HepG2 (cell line): ENCODE results near the gene CPNE2. TPM values are rescaled to one million over a fixed set of nuclear protein-coding genes. Genes with fewer than 3 reads are reported as not detected.
A peak's percentile ranks its signal among the peaks of the same experiment; 100 is the strongest.

Experiments
- ATAC-seq: fragments of 200-7000 bp; cut with Tn5 transposase; 3 replicates; pipeline ENCODE4 v1.9.1; 2020; ENCODE audit warnings: mild to moderate bottlenecking, moderate library complexity
- BruUV-seq: library from RNA; stranded (reverse); fragments of 400-500 nt; replicated peaks from 2 replicates; lab custom pipeline; 2021; lab: Mats Ljungman, UMichigan
- CTCF ChIA-PET: fragments of 300-600 bp; formaldehyde crosslinking; extraction: SDS; loops from one replicate; lab custom pipeline; 2021; ENCODE audit warnings: low total read pairs, inconsistent platforms, low intra/inter-chr PET ratio; lab: Yijun Ruan, JAX
- POLR2A ChIA-PET: fragments of 350-600 bp; sonication (Branson Sonifier 250); formaldehyde crosslinking; loops from one replicate; lab custom pipeline; 2020; ENCODE audit warnings: antibody characterized with exemption, inconsistent platforms; lab: Yijun Ruan, JAX
- DNase-seq: peaks from one replicate; pipeline ENCODE4 v3.0.0-alpha.2; 2015; ENCODE audit warnings: low spot score
- FAIRE-seq: peaks from 3 replicates; lab custom pipeline; 2011; peaks lifted over from hg19 to GRCh38; lab: Jason Lieb, UNC
- H2AFZ ChIP-seq: one replicate; pipeline ENCODE4 v1.6.1; 2011; ENCODE audit warnings: low read length, inconsistent platforms
- H3K27ac ChIP-seq: fragments of 300-600 bp; 3 replicates; pipeline ENCODE4 v1.8.0; 2011; ENCODE audit warnings: mixed run types, mild to moderate bottlenecking, mixed read lengths, low read length, inconsistent platforms; ENCODE audit not compliant: insufficient read depth; ENCODE audit errors: extremely low read length
- H3K27me3 ChIP-seq, 2 experiments: fragments of 200-600 bp in 1 of 2; 2 replicates in 1 of 2; 3 replicates in 1 of 2; pipeline versions ENCODE4 v1.6.0 to v1.8.0; 2011; ENCODE audit warnings: low read length in 2 of 2, mild to moderate bottlenecking in 2 of 2, moderate library complexity in 2 of 2, inconsistent platforms in 1 of 2; ENCODE audit not compliant: insufficient read depth in 2 of 2, control insufficient read depth in 1 of 2
- H3K36me3 ChIP-seq, 2 experiments: fragments of 200-600 bp in 1 of 2; replicated peaks in 1 of 2; 2 replicates in 1 of 2; 3 replicates in 1 of 2; pipeline versions ENCODE4 v1.5.1 to v1.8.0; 2011; ENCODE audit warnings: low read length in 2 of 2, inconsistent platforms in 1 of 2; ENCODE audit not compliant: insufficient read depth in 2 of 2, control insufficient read depth in 1 of 2
- H3K4me1 ChIP-seq: 2 replicates; pipeline ENCODE4 v1.5.1; 2012; ENCODE audit warnings: low read length, inconsistent platforms; ENCODE audit not compliant: insufficient read depth
- H3K4me2 ChIP-seq: 2 replicates; pipeline ENCODE4 v1.6.0; 2011; ENCODE audit warnings: low read depth, low read length, inconsistent platforms
- H3K4me3 ChIP-seq, 3 experiments: fragments of 200-600 bp in 1 of 3; sonication (generic), shearing (Covaris generic) in 1 of 3; replicated peaks in 1 of 3; 2 replicates each; pipeline ENCODE4 v1.5.1; 2011 to 2016; ENCODE audit warnings: low read length in 3 of 3, inconsistent platforms in 2 of 3, low read depth in 2 of 3, mild to moderate bottlenecking in 2 of 3, control low read depth in 1 of 3, mixed read lengths in 1 of 3; ENCODE audit not compliant: insufficient read depth in 1 of 3
- H3K79me2 ChIP-seq: one replicate; pipeline ENCODE4 v1.6.1; 2011; ENCODE audit warnings: low read length, inconsistent platforms; ENCODE audit not compliant: insufficient read depth
- H3K9ac ChIP-seq: 2 replicates; pipeline ENCODE4 v1.6.0; 2011; ENCODE audit warnings: mild to moderate bottlenecking, low read depth, low read length, inconsistent platforms; ENCODE audit not compliant: insufficient read depth
- H3K9me3 ChIP-seq: 2 replicates; pipeline ENCODE4 v1.5.1; 2012; ENCODE audit warnings: mild to moderate bottlenecking, low read length
- H4K20me1 ChIP-seq: 2 replicates; pipeline ENCODE4 v1.6.0; 2011; ENCODE audit warnings: inconsistent platforms, mild to moderate bottlenecking, low read length, moderate library complexity; ENCODE audit not compliant: insufficient read depth
- CREB1 ChIP-seq, 2 experiments: fragments of 450-650 bp in 1 of 2; IDR thresholded peaks; 2 replicates each; pipeline ENCODE4 v1.6.1; 2016 to 2017; ENCODE audit warnings: control low read depth in 1 of 2, mild to moderate bottlenecking in 1 of 2, missing compliant biosample characterization in 1 of 2, missing genetic modification characterization in 1 of 2
- IRX3 ChIP-seq: sonication (generic); formaldehyde crosslinking; IDR thresholded peaks from 2 replicates; pipeline ENCODE4 v1.8.1; 2023; ENCODE audit warnings: mild to moderate bottlenecking, low read depth, missing genetic modification reagents, borderline replicate concordance
- PHF21A ChIP-seq: sonication (generic); formaldehyde crosslinking; IDR thresholded peaks from 2 replicates; pipeline ENCODE4 v1.5.0; 2020; ENCODE audit warnings: mild to moderate bottlenecking, missing genetic modification reagents
- ZKSCAN5 ChIP-seq: sonication (generic); formaldehyde crosslinking; IDR thresholded peaks from 2 replicates; pipeline ENCODE4 v1.5.1; 2020; ENCODE audit warnings: mild to moderate bottlenecking, missing genetic modification reagents
- WGBS: methylation state at CpG from one replicate; pipeline ENCODE4 v1.1.6; 2017; ENCODE audit warnings: low lambda C conversion rate; 5-methylcytosine and 5-hydroxymethylcytosine counted together
- in situ Hi-C: cut with HindIII; loops from 2 replicates; pipeline ENCODE4 v1.10.0; 2017; ENCODE audit warnings: low pct_unique_long_range_greater_than_20kb; ENCODE audit not compliant: extremely low pct_ligation_motif_present
- intact Hi-C: fragments of 100-400 bp; cut with micrococcal nuclease; formaldehyde crosslinking; loops from one replicate; pipeline ENCODE4 v1.10.0; 2022; ENCODE audit not compliant: unreplicated experiment
- polyA plus RNA-seq, 8 experiments: library from polyadenylated mRNA; depleted of rRNA in 3 of 8; stranded (reverse) in 7 of 8; unstranded in 1 of 8; fragments of >200 nt; fragmentation: Illumina TruSeq in 4 of 8; extraction: Trizol in 4 of 8; gene quantifications; 2 replicates each; pipeline versions ENCODE4 v1.2.1 to v1.2.3, GENCODE V29; 2011 to 2016; ENCODE audit warnings: low read depth in 4 of 8, missing spikeins in 1 of 8, mixed read lengths in 1 of 8; ENCODE audit not compliant: insufficient read depth in 1 of 8
- total RNA-seq, 5 experiments: library from RNA; depleted of rRNA; stranded (reverse); fragments of >200 nt; fragmentation: Illumina TruSeq; extraction: Trizol; gene quantifications; 2 replicates each; pipeline ENCODE4 v1.2.3, GENCODE V29; 2016; ENCODE audit warnings: low read depth in 1 of 5

Gene CPNE2
- total and polyA plus RNA-seq, 2 of the 13 experiments (the other 11 are each of a cell fraction or from before 2014, with no cell fraction given), result 10.6 to 23.3 TPM

GRCh38 chr16:57133886-57134285 lies 41.5 kb downstream of the CPNE2 start:
- Histone ChIP-seq H3K36me3 (no peaks in the 10 kb centered on the region), H3K4me3 (no peak overlapping the region), H3K9me3 (no peaks in the 10 kb centered on the region), H3K27me3 (no peaks in the 10 kb centered on the region), H3K27ac (no peak overlapping the region), H3K4me1 (peaks cover 21% of the 10 kb centered on the region), H3K4me2 (no peak overlapping the region), H3K79me2 (no peaks in the 10 kb centered on the region), H3K9ac (no peak overlapping the region), H4K20me1 (no peaks in the 10 kb centered on the region), H2AFZ (no peak overlapping the region)
- 44% methylated on average over 7 of the region's 10 CpGs for WGBS
- DNase-seq (no peak), FAIRE-seq (no peak), ATAC-seq (peak; percentile 17; the same call in 1 of the 3 replicates)
- no TSS peak for BruUV-seq
- ChIA-PET CTCF (no interaction called here), POLR2A (no interaction called here)
- TF ChIP-seq CREB1 (IDR thresholded peaks at IDR 0.05) (no peak), CREB1 (CRISPR knock-in tag; IDR thresholded peaks at IDR 0.05) (no peak), IRX3 (CRISPR knock-in tag) (no peak)
- intact Hi-C loops, result no loop called here
- in situ Hi-C loops, result no loop called here

GRCh38 chr16:57134982-57135381 lies 42.6 kb downstream of the CPNE2 start:
- no peaks in the 10 kb centered on the region for H3K79me2 ChIP-seq
- CTCF ChIA-PET, result no interaction called here
- in situ Hi-C loops (no loop called here), intact Hi-C loops (no loop called here)
- peak; percentile 85; the same call in 1 of the 2 replicates for TF ChIP-seq ZKSCAN5 (CRISPR knock-in tag)
- TF ChIP-seq PHF21A, result no peak
- peaks cover 21% of the 10 kb centered on the region for H3K4me1 ChIP-seq
- WGBS, result 73% methylated on average over 2 of the region's 2 CpGs
- H3K27ac ChIP-seq, result no peak overlapping the region
- no peak for FAIRE-seq
- no peaks in the 10 kb centered on the region for H3K36me3 ChIP-seq
- H2AFZ ChIP-seq, result no peak overlapping the region
- H3K4me3 ChIP-seq, result no peak overlapping the region
- ATAC-seq, result peak; percentile 4; the same call in 1 of the 3 replicates
- no peaks in the 10 kb centered on the region for H3K9me3 ChIP-seq
- no TSS peak for BruUV-seq
- H4K20me1 ChIP-seq, result no peaks in the 10 kb centered on the region
- no peak for DNase-seq
- no peaks in the 10 kb centered on the region for H3K27me3 ChIP-seq
- no peak overlapping the region for H3K9ac ChIP-seq
- POLR2A ChIA-PET, result no interaction called here
- no peak overlapping the region for H3K4me2 ChIP-seq
